Central memory CD8-positive, alpha-beta T cell (primary cell): ENCODE data around the gene DMKN.
A peak's percentile ranks its signal among the peaks of the same experiment; 100 is the strongest.

Source experiments
- ATAC-seq: fragments of 150-1000 bp; cut with Tn5 transposase; replicated peaks from 2 replicates; pipeline ENCODE4 v1.10.0; 2022; ENCODE audit warnings: mild to moderate bottlenecking, moderate FRiP score, moderate number of reproducible peaks; ENCODE audit not compliant: poor library complexity, severe bottlenecking; ENCODE audit errors: extremely low read depth
- DNase-seq, 2 donors: peaks; one replicate each; pipeline ENCODE4 v3.0.0; 2021; ENCODE audit warnings: low spot score in 2 of 2
- H3K27ac Mint-ChIP-seq: one replicate; pipeline ENCODE4 v1.8.0; 2022; ENCODE audit warnings: low read depth, mild to moderate bottlenecking, moderate library complexity, mixed read lengths
- H3K27me3 Mint-ChIP-seq: one replicate; pipeline ENCODE4 v1.8.0; 2022; ENCODE audit warnings: mixed read lengths
- H3K36me3 Mint-ChIP-seq: one replicate; pipeline ENCODE4 v1.8.0; 2022; ENCODE audit warnings: mild to moderate bottlenecking, moderate library complexity, mixed read lengths; ENCODE audit not compliant: insufficient read depth
- H3K4me1 Mint-ChIP-seq: one replicate; pipeline ENCODE4 v1.8.0; 2022; ENCODE audit warnings: mixed read lengths
- H3K4me3 Mint-ChIP-seq: one replicate; pipeline ENCODE4 v1.8.0; 2022; ENCODE audit warnings: mild to moderate bottlenecking, moderate library complexity, mixed read lengths
- H3K9me3 Mint-ChIP-seq: one replicate; pipeline ENCODE4 v1.8.0; 2022; ENCODE audit warnings: mixed read lengths

DMKN gene, protein sequence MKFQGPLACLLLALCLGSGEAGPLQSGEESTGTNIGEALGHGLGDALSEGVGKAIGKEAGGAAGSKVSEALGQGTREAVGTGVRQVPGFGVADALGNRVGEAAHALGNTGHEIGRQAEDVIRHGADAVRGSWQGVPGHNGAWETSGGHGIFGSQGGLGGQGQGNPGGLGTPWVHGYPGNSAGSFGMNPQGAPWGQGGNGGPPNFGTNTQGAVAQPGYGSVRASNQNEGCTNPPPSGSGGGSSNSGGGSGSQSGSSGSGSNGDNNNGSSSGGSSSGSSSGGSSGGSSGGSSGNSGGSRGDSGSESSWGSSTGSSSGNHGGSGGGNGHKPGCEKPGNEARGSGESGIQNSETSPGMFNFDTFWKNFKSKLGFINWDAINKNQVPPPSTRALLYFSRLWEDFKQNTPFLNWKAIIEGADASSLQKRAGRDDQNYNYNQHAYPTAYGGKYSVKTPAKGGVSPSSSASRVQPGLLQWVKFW

DNA sequence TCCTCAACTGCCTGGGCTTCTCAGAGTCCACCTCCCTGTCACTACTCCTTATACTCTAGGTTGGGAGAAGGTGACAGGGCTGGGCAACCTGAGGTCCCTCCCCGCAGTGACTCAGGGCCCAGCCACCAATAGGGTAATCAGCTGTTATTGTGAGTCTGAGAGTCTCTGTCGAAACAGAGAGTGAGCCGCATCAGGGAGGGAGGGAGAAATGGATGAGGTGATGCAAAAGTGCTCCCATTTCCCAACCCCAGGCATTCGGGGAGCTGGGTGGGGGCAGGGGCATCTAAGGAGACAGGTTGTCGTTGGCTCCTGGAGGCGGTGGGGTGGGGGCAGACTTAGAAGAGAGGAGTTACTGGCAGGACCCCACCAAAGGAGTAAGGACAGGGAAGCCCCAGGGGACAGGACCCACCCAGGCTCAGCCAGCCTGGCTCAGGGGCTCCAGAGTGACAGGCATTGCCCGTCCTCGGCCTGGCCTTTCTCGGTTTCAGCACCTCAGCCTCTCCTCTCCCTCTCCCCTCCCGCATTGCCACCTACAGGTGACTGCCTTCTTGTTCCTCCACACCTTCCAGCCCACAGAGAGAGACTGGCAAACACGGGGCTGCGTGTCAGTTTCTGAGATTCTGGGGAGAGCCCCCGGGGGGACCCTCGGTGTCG is at the start of gene DMKN:
DMKN (minus strand) TSS at position 22 of the 654 bp plus-strand sequence. CDS start 174 bp downstream, outside the sequence.
- Mint-ChIP-seq H3K9me3 (no peaks in the 10 kb centered on the region), H3K27ac (no peak within 1 kb of the TSS), H3K4me3 (no peak within 1 kb of the TSS), H3K4me1 (peaks cover 15% of the 10 kb centered on the region), H3K36me3 (peaks cover 4% of the 10 kb centered on the region), H3K27me3 (peaks cover 38% of the 10 kb centered on the region)
- DNase-seq (no peak), ATAC-seq (no peak)

DNA sequence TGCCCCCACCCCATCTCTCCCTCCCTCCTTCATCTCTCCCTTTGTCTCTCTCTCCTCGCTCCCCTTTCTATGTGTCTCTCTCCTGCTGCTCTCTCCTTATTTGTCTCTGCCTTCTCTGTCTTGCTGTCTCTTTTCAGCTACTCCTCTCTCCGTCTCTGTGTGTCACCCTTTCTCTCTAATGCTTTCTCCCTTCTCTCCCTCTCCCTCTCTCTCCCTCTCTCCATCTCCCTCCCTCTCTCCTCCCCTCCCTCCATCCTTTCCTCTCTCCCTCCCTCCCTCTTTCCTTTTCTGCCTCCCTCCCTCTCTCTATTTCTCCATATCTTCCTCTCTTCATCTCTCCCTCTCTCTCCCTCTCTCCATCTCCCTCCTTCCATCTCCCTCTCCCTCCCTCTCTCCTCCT is 49.3 kb upstream of the DMKN start:
- Mint-ChIP-seq H3K36me3 (no peaks in the 10 kb centered on the region), H3K27me3 (peaks cover 71% of the 10 kb centered on the region), H3K27ac (no peak overlapping the region), H3K4me1 (no peaks in the 10 kb centered on the region), H3K4me3 (no peak overlapping the region), H3K9me3 (no peaks in the 10 kb centered on the region)
- ATAC-seq: no peak
- no peak for DNase-seq

DNA sequence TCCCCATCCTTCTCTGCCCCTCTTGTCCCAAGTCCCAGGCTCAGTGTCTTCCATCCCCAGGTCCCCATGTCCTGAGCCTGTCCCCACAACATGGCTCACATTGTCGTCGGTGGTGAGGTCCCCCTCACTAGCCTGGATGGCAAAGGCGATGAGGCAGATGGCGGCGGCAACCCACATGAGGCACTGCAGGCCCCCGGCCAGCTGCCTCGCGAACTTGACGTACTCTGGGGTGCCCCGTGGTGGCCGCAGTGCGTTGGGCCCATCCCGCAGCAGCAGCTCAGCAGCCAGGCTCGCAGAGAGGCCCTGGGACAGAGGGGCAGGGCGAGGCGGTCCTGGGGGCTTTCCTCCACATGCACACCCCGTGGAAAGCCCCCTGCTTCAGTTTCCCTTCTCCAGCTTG is 48.9 kb upstream of the DMKN start:
- no peak for ATAC-seq
- Mint-ChIP-seq H3K4me3 (no peak overlapping the region), H3K36me3 (no peaks in the 10 kb centered on the region), H3K27ac (no peak overlapping the region), H3K9me3 (no peaks in the 10 kb centered on the region), H3K4me1 (peaks cover 1% of the 10 kb centered on the region), H3K27me3 (peaks cover 71% of the 10 kb centered on the region)
- DNase-seq: no peak

DNA sequence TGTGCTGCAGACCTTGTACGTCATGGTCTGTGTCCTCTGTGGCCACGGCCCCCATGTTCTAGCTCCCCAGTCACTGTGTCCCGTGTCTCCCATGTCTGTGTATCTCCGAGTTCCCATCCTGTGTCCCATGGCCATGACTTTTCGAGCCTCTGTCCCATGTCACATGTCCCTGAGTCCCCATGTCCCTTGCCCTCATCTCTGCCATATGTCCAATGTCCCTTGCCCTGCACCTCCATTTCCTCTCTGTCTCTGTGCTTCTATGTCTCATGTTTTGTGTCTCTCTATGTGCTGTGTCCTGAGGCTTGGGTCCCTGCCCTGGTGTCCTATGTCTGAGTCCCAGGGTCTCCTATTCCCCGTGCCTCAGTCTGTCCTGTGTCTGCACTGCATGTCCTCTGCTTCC is 48.0 kb upstream of the DMKN start:
- no peaks in the 10 kb centered on the region for H3K36me3 Mint-ChIP-seq
- no peak overlapping the region for H3K4me3 Mint-ChIP-seq
- ATAC-seq (no peak), DNase-seq (no peak)
- no peaks in the 10 kb centered on the region for H3K9me3 Mint-ChIP-seq
- peaks cover 62% of the 10 kb centered on the region for H3K27me3 Mint-ChIP-seq
- H3K27ac Mint-ChIP-seq: no peak overlapping the region
- H3K4me1 Mint-ChIP-seq: peaks cover 5% of the 10 kb centered on the region

DNA sequence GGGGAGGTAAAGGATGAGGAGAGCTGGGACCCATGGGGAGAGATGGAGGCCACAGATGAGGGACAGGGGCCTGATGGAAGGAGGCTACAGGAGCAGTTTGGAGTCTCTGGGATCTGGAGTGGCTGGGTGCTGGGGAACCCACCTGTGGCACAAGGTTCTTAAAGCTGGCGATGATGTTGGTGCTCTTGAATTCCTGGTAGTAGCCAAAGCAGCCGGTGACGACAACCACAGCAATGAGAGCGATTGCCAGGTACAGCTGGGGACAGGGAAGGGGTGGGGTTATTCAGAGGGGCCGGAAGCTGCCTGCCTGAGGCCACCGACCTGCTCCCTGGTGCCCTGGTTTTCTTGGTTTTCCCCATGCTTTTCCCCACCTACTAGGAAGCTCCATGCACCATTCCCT is 47.2 kb upstream of the DMKN start:
- Mint-ChIP-seq H3K27ac (no peak overlapping the region), H3K4me1 (peaks cover 5% of the 10 kb centered on the region), H3K27me3 (peaks cover 60% of the 10 kb centered on the region), H3K9me3 (no peaks in the 10 kb centered on the region), H3K4me3 (no peak overlapping the region), H3K36me3 (no peaks in the 10 kb centered on the region)
- ATAC-seq (no peak), DNase-seq (no peak)

DNA sequence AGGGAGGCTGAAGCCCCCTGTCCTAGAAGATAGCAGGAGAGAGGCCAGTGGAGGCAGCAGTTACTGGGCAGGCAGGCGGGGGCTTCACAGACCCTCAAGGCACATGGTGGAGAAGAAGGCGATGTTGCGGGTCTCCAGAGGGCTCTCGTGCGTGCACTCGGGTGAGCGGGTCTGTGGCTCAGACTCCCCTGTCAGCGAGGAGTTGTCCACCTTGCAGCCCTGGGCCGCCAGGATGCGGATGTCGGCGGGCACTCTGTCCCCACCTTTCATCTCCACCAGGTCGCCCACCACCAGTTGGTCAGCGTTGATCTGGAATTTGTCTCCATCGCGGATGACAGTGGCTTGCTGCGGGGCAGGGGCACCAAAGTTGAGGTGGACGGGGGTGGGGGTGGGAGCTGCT is 46.8 kb upstream of the DMKN start:
- H3K27ac Mint-ChIP-seq: no peak overlapping the region
- peaks cover 56% of the 10 kb centered on the region for H3K27me3 Mint-ChIP-seq
- DNase-seq: no peak
- no peak overlapping the region for H3K4me3 Mint-ChIP-seq
- ATAC-seq: no peak
- no peaks in the 10 kb centered on the region for H3K9me3 Mint-ChIP-seq
- peaks cover 5% of the 10 kb centered on the region for H3K4me1 Mint-ChIP-seq
- H3K36me3 Mint-ChIP-seq: no peaks in the 10 kb centered on the region

DNA sequence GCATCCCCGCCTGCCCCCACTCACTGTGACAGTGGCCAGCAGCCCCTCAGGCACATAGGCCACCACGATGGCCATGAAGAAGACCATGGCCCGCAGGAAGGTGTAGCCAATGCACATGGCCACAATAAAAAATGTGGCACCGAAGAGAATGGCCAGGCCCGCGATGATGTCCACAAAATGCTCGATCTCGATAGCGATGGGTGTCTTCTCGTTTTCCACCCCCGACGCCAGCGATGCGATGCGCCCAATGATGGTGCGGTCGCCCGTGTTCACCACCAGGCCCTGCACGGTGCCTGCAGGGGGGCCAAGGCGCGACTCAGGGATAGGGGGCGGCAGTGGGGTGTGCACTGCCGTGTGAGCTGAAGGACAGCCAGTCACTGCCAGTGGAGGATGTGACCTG is 46.3 kb upstream of the DMKN start:
- DNase-seq: no peak
- H3K27ac Mint-ChIP-seq: no peak overlapping the region
- peaks cover 5% of the 10 kb centered on the region for H3K4me1 Mint-ChIP-seq
- peaks cover 51% of the 10 kb centered on the region for H3K27me3 Mint-ChIP-seq
- no peak for ATAC-seq
- H3K36me3 Mint-ChIP-seq: no peaks in the 10 kb centered on the region
- H3K9me3 Mint-ChIP-seq: no peaks in the 10 kb centered on the region
- H3K4me3 Mint-ChIP-seq: no peak overlapping the region

DNA sequence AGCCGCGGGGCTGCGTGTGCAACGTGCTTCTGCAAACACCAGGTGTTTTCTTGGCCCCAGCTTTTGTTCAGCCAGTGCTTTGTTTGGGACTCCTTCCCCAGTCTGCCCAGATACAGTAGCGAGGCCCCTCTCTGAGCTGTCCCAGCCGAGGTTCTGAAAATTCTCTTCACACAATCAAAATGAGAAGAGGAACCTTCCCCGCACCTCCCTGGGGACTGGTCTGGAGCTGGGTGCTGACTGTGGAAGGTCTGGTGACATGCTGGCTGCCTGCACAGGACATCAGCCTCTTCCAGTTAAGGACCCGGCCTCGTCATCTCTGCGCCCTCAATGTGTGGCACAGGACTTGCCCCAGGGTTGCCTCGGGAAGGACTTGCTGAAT is 45.8 kb upstream of the DMKN start:
- Mint-ChIP-seq H3K9me3 (no peaks in the 10 kb centered on the region), H3K36me3 (no peaks in the 10 kb centered on the region), H3K27ac (no peak overlapping the region), H3K4me3 (no peak overlapping the region), H3K4me1 (peaks cover 5% of the 10 kb centered on the region), H3K27me3 (peaks cover 47% of the 10 kb centered on the region)
- no peak for ATAC-seq
- no peak for DNase-seq

DNA sequence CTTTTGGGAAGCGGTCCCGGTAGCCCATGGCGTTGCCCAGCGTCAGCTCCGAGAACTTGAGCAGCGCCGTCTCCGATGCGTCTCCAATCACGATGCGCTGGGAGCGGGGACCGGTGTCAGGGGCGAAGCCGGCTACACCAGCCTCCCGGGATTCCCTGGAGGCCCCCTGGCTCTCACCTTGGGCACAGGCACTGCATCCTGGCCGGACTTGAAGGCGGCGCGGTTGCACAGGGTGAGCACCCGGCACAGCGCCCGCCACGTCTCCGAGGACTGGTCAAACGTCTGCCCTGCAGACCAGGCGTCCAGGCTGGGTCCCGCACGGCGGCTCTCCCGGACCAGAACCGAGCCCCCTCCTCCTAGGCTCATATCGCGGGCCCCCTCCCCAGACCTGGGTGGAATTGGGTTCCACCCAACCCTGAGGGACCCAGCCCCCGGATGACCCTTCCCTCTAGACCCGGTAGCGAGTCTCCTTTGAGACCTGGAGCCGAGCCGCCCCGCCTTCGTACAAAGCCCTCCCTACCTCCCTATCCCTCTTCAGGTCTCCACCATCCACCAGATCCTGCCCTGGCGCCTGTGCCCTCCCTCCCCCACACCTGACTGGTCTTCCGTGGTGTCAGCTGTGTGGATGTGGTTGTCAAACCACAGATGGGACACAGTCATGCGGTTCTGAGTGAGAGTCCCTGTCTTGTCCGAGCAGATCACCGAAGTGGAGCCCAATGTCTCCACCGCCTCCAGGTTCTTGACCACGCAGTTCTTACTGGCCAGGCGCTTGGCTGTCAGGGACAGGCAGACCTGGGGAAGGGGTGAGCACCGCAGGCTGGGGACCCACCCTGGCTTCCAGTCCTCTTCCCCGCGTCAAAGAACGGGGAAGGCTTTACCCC is 45.2 kb upstream of the DMKN start:
- Mint-ChIP-seq H3K27ac (no peak overlapping the region), H3K4me3 (no peak overlapping the region), H3K36me3 (no peaks in the 10 kb centered on the region), H3K27me3 (peaks cover 47% of the 10 kb centered on the region), H3K4me1 (peaks cover 5% of the 10 kb centered on the region), H3K9me3 (no peaks in the 10 kb centered on the region)
- no peak for ATAC-seq
- no peak for DNase-seq

DNA sequence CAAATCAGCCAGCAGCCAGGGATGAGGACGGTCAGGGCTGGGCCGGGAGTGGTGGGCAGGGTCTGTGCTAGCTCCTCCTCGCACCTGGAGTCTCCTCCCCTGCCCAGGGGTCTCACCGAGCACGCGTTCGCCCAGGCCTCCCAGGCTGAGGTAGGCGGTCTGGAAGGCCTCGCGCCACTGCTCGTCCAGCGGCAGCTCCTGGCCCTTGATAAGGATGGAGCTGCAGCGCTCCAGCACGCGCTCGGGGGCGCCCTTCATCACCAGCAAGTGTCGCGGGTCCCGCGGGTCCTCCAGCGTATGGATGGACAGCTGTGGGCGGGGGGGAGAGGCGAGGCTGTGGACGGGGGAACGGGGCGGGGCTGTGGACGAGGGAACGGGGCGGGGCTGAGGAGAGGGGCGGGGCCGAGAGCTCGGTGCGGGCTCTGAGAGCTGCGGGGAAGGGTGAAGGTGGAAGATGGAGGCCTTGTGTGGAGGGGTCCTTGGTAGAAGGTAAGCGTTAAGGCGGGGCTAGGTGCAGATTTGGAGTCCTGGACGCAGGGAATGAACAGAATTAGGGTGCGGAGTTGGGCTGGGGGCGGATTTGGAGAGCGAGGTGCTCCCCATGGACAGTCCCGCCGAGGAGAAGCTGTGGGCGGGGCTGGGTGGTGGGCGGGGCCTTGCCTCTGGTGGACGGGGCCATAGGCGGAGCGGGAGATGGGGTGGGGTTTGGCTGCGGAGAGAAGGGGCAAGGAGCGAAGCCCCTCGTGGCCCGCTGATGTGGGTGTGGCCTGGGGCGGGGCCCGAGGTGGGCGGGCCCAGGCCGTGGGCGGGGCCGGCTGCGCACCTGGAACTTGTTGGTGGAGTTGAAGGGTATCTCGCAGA is 44.3 kb upstream of the DMKN start:
- Mint-ChIP-seq H3K36me3 (peaks cover 2% of the 10 kb centered on the region), H3K4me3 (peak overlapping the region; percentile 58), H3K27ac (no peak overlapping the region), H3K9me3 (no peaks in the 10 kb centered on the region), H3K4me1 (peaks cover 5% of the 10 kb centered on the region), H3K27me3 (peaks cover 38% of the 10 kb centered on the region)
- DNase-seq: no peak
- no peak for ATAC-seq

DNA sequence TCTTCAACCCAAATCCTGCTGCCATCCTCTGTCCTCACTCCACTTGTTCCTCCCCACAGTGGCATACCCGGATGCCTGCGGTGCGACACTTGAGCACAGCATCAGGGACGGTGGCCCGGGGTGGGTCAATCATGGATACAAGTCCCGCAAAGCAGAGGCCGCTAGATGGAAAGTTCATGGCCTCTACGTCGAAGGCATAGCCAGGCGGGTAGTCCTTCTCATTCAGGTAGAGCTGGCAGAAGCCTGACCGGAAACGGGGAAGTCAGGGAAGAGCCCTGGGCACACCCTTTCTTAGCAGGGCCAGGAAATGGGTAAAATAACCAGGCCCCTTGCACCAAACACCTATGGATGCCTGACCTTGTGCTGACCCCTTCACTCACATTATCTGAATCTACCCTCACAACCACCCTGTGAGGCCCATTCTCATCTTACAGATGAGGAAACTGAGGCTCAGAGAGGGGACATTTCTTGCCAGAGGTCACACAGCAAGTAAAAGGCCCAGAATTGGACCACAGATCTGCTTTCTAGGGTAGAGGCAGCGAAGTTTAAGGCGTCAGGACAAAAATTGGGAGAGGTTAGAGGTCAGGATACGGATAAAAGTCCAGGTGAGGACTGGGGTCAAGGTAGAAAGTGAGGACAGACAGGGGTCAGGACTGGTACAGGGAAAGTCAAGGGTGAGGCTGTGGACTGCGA is 43.5 kb upstream of the DMKN start:
- H3K27ac Mint-ChIP-seq: no peak overlapping the region
- H3K4me3 Mint-ChIP-seq: peak overlapping the region; percentile 58
- DNase-seq: no peak
- ATAC-seq: no peak
- peaks cover 2% of the 10 kb centered on the region for H3K36me3 Mint-ChIP-seq
- H3K27me3 Mint-ChIP-seq: peaks cover 30% of the 10 kb centered on the region
- H3K4me1 Mint-ChIP-seq: peaks cover 5% of the 10 kb centered on the region
- H3K9me3 Mint-ChIP-seq: no peaks in the 10 kb centered on the region
